Measurements from ENCODE around the gene TTN. TPM values are rescaled to one million over a fixed set of nuclear protein-coding genes. Genes with fewer than 3 reads are reported as not detected.

The TTN gene
- total and polyA plus RNA-seq, 8 donors, result 0.96 to 13.8 (median 8.3) TPM

- TF ChIP-seq CTCF (IDR thresholded peaks at IDR 0.05), result no peak
- DNase-seq (no peak), FAIRE-seq (no peak), ATAC-seq (no peak)
- intact Hi-C loops (cut with DNase I), result no loop called here
- Histone ChIP-seq H3K36me3 (no peaks in the 10 kb centered on the region), H3K27ac (no peak overlapping the region), H3K4me3 (no peak overlapping the region), H3K9me3 (no peaks in the 10 kb centered on the region), H3K4me1 (no peaks in the 10 kb centered on the region), H3K27me3 (no peaks in the 10 kb centered on the region)
- WGBS, 2 donors, result 91 to 92% methylated on average over 6 of the region's 6 CpGs
These were observed 296.8 kb downstream of the TTN start for GRCh38 chr2:178510384-178510783.

- ATAC-seq (no peak), FAIRE-seq (no peak), DNase-seq (no peak)
- Histone ChIP-seq H3K36me3 (peaks cover 0 to 12% (median 0%) of the 10 kb centered on the region in 3 donors), H3K27ac (no peak overlapping the region), H3K9me3 (no peaks in the 10 kb centered on the region), H3K4me3 (no peak overlapping the region), H3K4me1 (no peaks in the 10 kb centered on the region), H3K27me3 (no peaks in the 10 kb centered on the region)
- WGBS, 2 donors, result 95 to 98% methylated on average over 2 of the region's 2 CpGs
- no peak for TF ChIP-seq CTCF (IDR thresholded peaks at IDR 0.05)
- intact Hi-C loops (cut with DNase I), result no loop called here
These were observed 298.6 kb downstream of the TTN start for GRCh38 chr2:178508646-178509045.

GRCh38 chr2:178506949-178507348, 300.3 kb downstream of the TTN start:
- no peak for ATAC-seq
- Histone ChIP-seq H3K9me3 (no peaks in the 10 kb centered on the region), H3K27ac (no peak overlapping the region), H3K4me1 (no peaks in the 10 kb centered on the region), H3K4me3 (no peak overlapping the region), H3K36me3 (peaks cover 0 to 29% (median 1%) of the 10 kb centered on the region in 3 donors), H3K27me3 (no peaks in the 10 kb centered on the region)
- DNase-seq, result no peak
- no peak for FAIRE-seq
- WGBS, 2 donors, result 82 to 98% methylated on average over 1 of the region's 1 CpG
- no peak for TF ChIP-seq CTCF (IDR thresholded peaks at IDR 0.05)
- intact Hi-C loops (cut with DNase I), result no loop called here

GRCh38 chr2:178506524-178506923, 300.7 kb downstream of the TTN start:
- Histone ChIP-seq H3K27me3 (no peaks in the 10 kb centered on the region), H3K4me1 (no peaks in the 10 kb centered on the region), H3K4me3 (no peak overlapping the region), H3K27ac (no peak overlapping the region), H3K9me3 (no peaks in the 10 kb centered on the region), H3K36me3 (peaks cover 0 to 33% (median 4%) of the 10 kb centered on the region in 3 donors)
- no peak for FAIRE-seq
- WGBS, 2 donors, result 79 to 80% methylated on average over 2 of the region's 2 CpGs
- intact Hi-C loops (cut with DNase I), result no loop called here
- DNase-seq, result no peak
- no peak for TF ChIP-seq CTCF (IDR thresholded peaks at IDR 0.05)
- no peak for ATAC-seq

- intact Hi-C loops (cut with DNase I), result no loop called here
- no peak overlapping the region for H3K4me3 ChIP-seq
- H3K27ac ChIP-seq, result no peak overlapping the region
- no peaks in the 10 kb centered on the region for H3K9me3 ChIP-seq
- peaks cover 0 to 36% (median 4%) of the 10 kb centered on the region in 3 donors for H3K36me3 ChIP-seq
- DNase-seq, result no peak
- no peaks in the 10 kb centered on the region for H3K27me3 ChIP-seq
- FAIRE-seq, result no peak
- no peak for TF ChIP-seq CTCF (IDR thresholded peaks at IDR 0.05)
- WGBS, 2 donors, result 89 to 94% methylated on average over 1 of the region's 1 CpG
- no peaks in the 10 kb centered on the region for H3K4me1 ChIP-seq
- ATAC-seq, result no peak
These were observed 301.1 kb downstream of the TTN start for GRCh38 chr2:178506101-178506500.
